K562 (cell line): ENCODE data around the gene NEK5. TPM values are rescaled to one million over a fixed set of nuclear protein-coding genes. Genes with fewer than 3 reads are reported as not detected.

Experiments used
- ARHGAP35 ChIP-seq: fragments of 450-650 bp; IDR thresholded peaks from 2 replicates; pipeline ENCODE4 v1.6.1; 2018; ENCODE audit not compliant: partially characterized antibody
- BRD4 ChIP-seq: fragments of 200-600 bp; sonication (generic); IDR thresholded peaks from 2 replicates; pipeline ENCODE4 v1.6.1; 2017; ENCODE audit warnings: inconsistent platforms
- EGR1 ChIP-seq: fragments of 450-650 bp; conservative IDR thresholded peaks from 2 replicates; pipeline ENCODE4 v1.6.1; 2017; ENCODE audit warnings: mild to moderate bottlenecking
- ELF2 ChIP-seq: fragments of 250-450 bp; sonication (Bioruptor Pico); IDR thresholded peaks from 2 replicates; pipeline ENCODE4 v1.5.0; 2021; ENCODE audit warnings: mild to moderate bottlenecking
- ELK1 ChIP-seq: sonication (generic); formaldehyde crosslinking; IDR thresholded peaks from 2 replicates; pipeline ENCODE4 v1.8.1; 2022; ENCODE audit warnings: missing genetic modification reagents
- FIP1L1 ChIP-seq: fragments of 200-400 bp; formaldehyde crosslinking; IDR thresholded peaks from 2 replicates; pipeline ENCODE4 v1.6.1; 2018; ENCODE audit warnings: mild to moderate bottlenecking, low read depth, low read length; ENCODE audit not compliant: poor library complexity, severe bottlenecking
- KLF13 ChIP-seq: fragments of 450-650 bp; IDR thresholded peaks from 2 replicates; pipeline ENCODE4 v1.6.1; 2016; ENCODE audit warnings: missing genetic modification characterization, low read depth, mild to moderate bottlenecking, missing compliant biosample characterization, moderate library complexity, borderline replicate concordance
- MLX ChIP-seq, 2 experiments: fragments of 450-650 bp in 1 of 2; sonication (generic) in 1 of 2; formaldehyde crosslinking; conservative IDR thresholded peaks; 2 replicates each; pipeline versions ENCODE4 v1.4.0 to v1.8.1; 2020 to 2022; ENCODE audit warnings: mild to moderate bottlenecking in 1 of 2, missing genetic modification reagents in 1 of 2
- RNF219 ChIP-seq: fragments of 250-450 bp; sonication (Bioruptor Pico); IDR thresholded peaks from 2 replicates; pipeline ENCODE4 v1.5.0; 2022; ENCODE audit warnings: mild to moderate bottlenecking
- RREB1 ChIP-seq: fragments of 250-450 bp; sonication (Bioruptor Pico); IDR thresholded peaks from 2 replicates; pipeline ENCODE4 v1.4.0; 2020
- SIN3B ChIP-seq: fragments of 450-650 bp; IDR thresholded peaks from 2 replicates; pipeline ENCODE4 v1.6.1; 2017; ENCODE audit warnings: low read depth, mild to moderate bottlenecking, moderate library complexity
- TGIF2 ChIP-seq: sonication (generic); formaldehyde crosslinking; IDR thresholded peaks from 2 replicates; pipeline ENCODE4 v1.8.1; 2022; ENCODE audit warnings: mild to moderate bottlenecking, missing genetic modification reagents, moderate library complexity
- ZNF583 ChIP-seq: fragments of 250-450 bp; sonication (Bioruptor Pico); IDR thresholded peaks from 2 replicates; pipeline ENCODE4 v1.4.0; 2020
- ZNF830 ChIP-seq: fragments of 250-450 bp; sonication (Bioruptor Pico); IDR thresholded peaks from 2 replicates; pipeline ENCODE4 v1.5.0; 2021; ENCODE audit warnings: mild to moderate bottlenecking
- polyA plus RNA-seq, 8 experiments: library from polyadenylated mRNA; depleted of rRNA in 4 of 8; stranded (reverse) in 5 of 8; unstranded in 3 of 8; fragments of >200 nt; fragmentation: Nextera tagmentation in 2 of 8; fragmentation: Illumina TruSeq in 1 of 8; extraction: Ambion mirVana in 2 of 8; extraction: Trizol in 1 of 8; gene quantifications; 2 replicates each; pipeline versions ENCODE4 v1.2.1 to v1.2.3, GENCODE V29; 2011 to 2014; ENCODE audit warnings: inconsistent platforms in 1 of 8, missing spikeins in 1 of 8
- total RNA-seq, 7 experiments: library from RNA; depleted of rRNA in 6 of 7; stranded (reverse); fragments of >200 nt in 6 of 7; fragmentation: Illumina TruSeq in 2 of 7; extraction: Trizol in 2 of 7; gene quantifications; 2 replicates each; pipeline versions ENCODE4 v1.2.1 to v1.2.3, GENCODE V29; 2011 to 2021; ENCODE audit warnings: low replicate concordance in 1 of 7

NEK5 gene
- total and polyA plus RNA-seq, 9 of the 15 experiments (the other 6 are each of a cell fraction or from before 2014, with no cell fraction given), result 0.09 to 0.44 (median 0.33) TPM

GRCh38 chr13:52011632-52012511 lies 117.0 kb downstream of the NEK5 start, which contains the start of gene ALG11 (continued):
- no peak for TF ChIP-seq RREB1 (CRISPR knock-in tag)
- TF ChIP-seq MLX (CRISPR knock-in tag; conservative IDR thresholded peaks at IDR 0.05), result no peak
- TF ChIP-seq ARHGAP35, result no peak
- TF ChIP-seq RNF219, result no peak
- no peak for TF ChIP-seq ZNF830 (CRISPR knock-in tag)
- peak; percentile 59 for TF ChIP-seq FIP1L1
- no peak for TF ChIP-seq KLF13 (tag)
- TF ChIP-seq SIN3B, result peak; percentile 90
- no peak for TF ChIP-seq ELF2
- TF ChIP-seq ZNF583 (CRISPR knock-in tag), result no peak
- no peak for TF ChIP-seq BRD4
- peak; percentile 89 for TF ChIP-seq EGR1
- TF ChIP-seq ELK1, result no peak
- no peak for TF ChIP-seq TGIF2 (CRISPR knock-in tag)
